SH-SY5Y (cell line): ENCODE measurements around the gene EPB42.

ENCODE experiments used
- GATA2 ChIP-seq: IDR thresholded peaks from 2 replicates; pipeline ENCODE4 v1.6.1; 2011; ENCODE audit warnings: mild to moderate bottlenecking, low read depth, low read length
- GATA3 ChIP-seq: IDR thresholded peaks from 2 replicates; pipeline ENCODE4 v1.6.1; 2011; ENCODE audit warnings: low read depth, mild to moderate bottlenecking, low read length, moderate library complexity

GRCh38 chr15:43220991-43221403, at the start of gene EPB42:
- TF ChIP-seq GATA3 (no peak), GATA2 (no peak)
